K562 (cell line): ENCODE measurements around the gene BOLA1. TPM values are rescaled to one million over a fixed set of nuclear protein-coding genes. Genes with fewer than 3 reads are reported as not detected.
A peak's percentile ranks its signal among the peaks of the same experiment; 100 is the strongest.

Experiments
- BRD9 ChIP-seq: fragments of 450-650 bp; IDR thresholded peaks from 2 replicates; pipeline ENCODE4 v1.6.1; 2018; ENCODE audit warnings: low read depth; ENCODE audit not compliant: partially characterized antibody
- BRF1 ChIP-seq: IDR thresholded peaks from 3 replicates; pipeline ENCODE4 v1.6.1; 2011; ENCODE audit warnings: borderline replicate concordance, mild to moderate bottlenecking; ENCODE audit not compliant: insufficient read length; ENCODE audit errors: extremely low read depth
- ETV5 ChIP-seq: sonication (generic); formaldehyde crosslinking; IDR thresholded peaks from 2 replicates; pipeline ENCODE4 v1.4.0; 2020; ENCODE audit warnings: low read depth, mild to moderate bottlenecking, missing genetic modification reagents
- HIVEP1 ChIP-seq: fragments of 250-450 bp; sonication (Bioruptor Pico); IDR thresholded peaks from 2 replicates; pipeline ENCODE4 v1.4.0; 2020; ENCODE audit warnings: mild to moderate bottlenecking
- RBM15 ChIP-seq: fragments of 200-400 bp; formaldehyde crosslinking; IDR thresholded peaks from 2 replicates; pipeline ENCODE4 v1.6.1; 2018; ENCODE audit warnings: mild to moderate bottlenecking, low read length, moderate library complexity; ENCODE audit not compliant: insufficient read depth
- TBP ChIP-seq: optimal IDR thresholded peaks from 2 replicates; pipeline ENCODE3; 2011; ENCODE audit warnings: low read depth, low read length, improper control_type of control experiment
- ZNF212 ChIP-seq: fragments of 450-650 bp; formaldehyde crosslinking; IDR thresholded peaks from 2 replicates; pipeline ENCODE4 v1.4.0; 2020; ENCODE audit warnings: mild to moderate bottlenecking
- ZNF586 ChIP-seq: fragments of 450-650 bp; formaldehyde crosslinking; conservative IDR thresholded peaks from 2 replicates; pipeline ENCODE4 v1.4.0; 2020; ENCODE audit warnings: mild to moderate bottlenecking, moderate library complexity
- ZNF589 ChIP-seq: fragments of 200-800 bp; sonication (Bioruptor generic); IDR thresholded peaks from 2 replicates; pipeline ENCODE4 v1.6.1; 2016; ENCODE audit warnings: low read depth, missing genetic modification characterization, missing compliant biosample characterization
- ZNF766 ChIP-seq: fragments of 200-800 bp; sonication (Bioruptor generic); conservative IDR thresholded peaks from 2 replicates; pipeline ENCODE4 v1.6.1; 2016; ENCODE audit warnings: missing genetic modification characterization, missing compliant biosample characterization
- polyA plus RNA-seq, 8 experiments: library from polyadenylated mRNA; depleted of rRNA in 4 of 8; stranded (reverse) in 5 of 8; unstranded in 3 of 8; fragments of >200 nt; fragmentation: Nextera tagmentation in 2 of 8; fragmentation: Illumina TruSeq in 1 of 8; extraction: Ambion mirVana in 2 of 8; extraction: Trizol in 1 of 8; gene quantifications; 2 replicates each; pipeline versions ENCODE4 v1.2.1 to v1.2.3, GENCODE V29; 2011 to 2014; ENCODE audit warnings: inconsistent platforms in 1 of 8, missing spikeins in 1 of 8
- total RNA-seq, 7 experiments: library from RNA; depleted of rRNA in 6 of 7; stranded (reverse); fragments of >200 nt in 6 of 7; fragmentation: Illumina TruSeq in 2 of 7; extraction: Trizol in 2 of 7; gene quantifications; 2 replicates each; pipeline versions ENCODE4 v1.2.1 to v1.2.3, GENCODE V29; 2011 to 2021; ENCODE audit warnings: low replicate concordance in 1 of 7
- TF ChIP-seq, protein P1 (sequence below): sonication (generic); formaldehyde crosslinking; IDR thresholded peaks from 2 replicates; pipeline ENCODE4 v1.8.1; 2023; ENCODE audit warnings: mild to moderate bottlenecking, missing genetic modification reagents
- TF ChIP-seq, protein P2 (sequence below): sonication (generic); formaldehyde crosslinking; IDR thresholded peaks from 2 replicates; pipeline ENCODE4 v1.8.0; 2022; ENCODE audit warnings: missing genetic modification reagents, mild to moderate bottlenecking, borderline replicate concordance
- TF ChIP-seq, protein P3 (sequence below): sonication (generic); formaldehyde crosslinking; IDR thresholded peaks from 2 replicates; pipeline ENCODE4 v1.8.1; 2023; ENCODE audit warnings: mild to moderate bottlenecking, missing genetic modification reagents, moderate library complexity
- TF ChIP-seq, protein P4 (sequence below), 2 experiments: fragments of 450-650 bp; IDR thresholded peaks; 2 replicates each; pipeline ENCODE4 v1.6.1; 2016

Gene BOLA1
- total and polyA plus RNA-seq, 9 of the 15 experiments (the other 6 are each of a cell fraction or from before 2014, with no cell fraction given) = 0.18 to 1.2 (median 0.40) TPM; not detected in 2

DNA sequence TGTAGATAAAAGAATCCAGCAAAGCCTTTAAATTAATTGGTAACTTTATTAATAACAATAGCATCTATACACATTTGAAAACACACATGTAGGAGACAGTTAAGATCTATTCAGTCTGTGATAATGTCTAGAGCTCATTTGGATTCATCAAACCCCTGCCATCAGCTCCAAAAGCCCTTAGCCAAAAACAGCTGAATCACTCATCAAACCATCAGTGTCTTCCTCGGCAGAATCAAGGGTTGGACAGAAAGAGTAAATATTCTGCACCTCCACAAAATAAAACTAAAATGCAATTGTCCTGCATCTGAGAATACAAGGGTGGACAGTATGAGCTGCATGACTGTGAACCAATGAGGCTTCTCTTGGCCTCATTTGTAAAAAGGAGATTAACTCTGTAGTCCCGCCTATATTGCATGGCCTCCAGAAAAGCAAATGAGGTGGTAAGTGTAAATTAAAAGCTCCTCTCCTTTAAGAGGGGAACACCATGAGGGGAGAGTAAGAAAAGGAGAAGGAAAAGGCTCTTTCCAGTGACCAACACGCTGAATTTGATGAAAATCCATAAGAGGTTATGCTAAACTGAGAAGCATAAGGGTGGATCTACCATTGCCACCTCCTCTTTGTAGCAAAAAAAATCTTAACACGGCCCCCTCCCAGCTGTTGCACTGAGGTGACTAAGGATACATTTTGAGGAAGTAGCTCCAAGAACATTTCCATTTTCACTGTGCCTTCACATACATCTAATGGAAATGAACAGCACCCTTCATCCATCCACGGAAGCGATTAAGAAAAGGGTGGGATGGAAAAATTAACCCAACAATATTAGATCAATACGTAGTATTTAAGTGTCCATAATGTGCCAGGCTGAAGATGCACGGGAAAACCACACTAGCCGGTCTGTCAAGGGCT lies 14.7 kb upstream of the BOLA1 start (continued):
- TF ChIP-seq, protein P1, sequence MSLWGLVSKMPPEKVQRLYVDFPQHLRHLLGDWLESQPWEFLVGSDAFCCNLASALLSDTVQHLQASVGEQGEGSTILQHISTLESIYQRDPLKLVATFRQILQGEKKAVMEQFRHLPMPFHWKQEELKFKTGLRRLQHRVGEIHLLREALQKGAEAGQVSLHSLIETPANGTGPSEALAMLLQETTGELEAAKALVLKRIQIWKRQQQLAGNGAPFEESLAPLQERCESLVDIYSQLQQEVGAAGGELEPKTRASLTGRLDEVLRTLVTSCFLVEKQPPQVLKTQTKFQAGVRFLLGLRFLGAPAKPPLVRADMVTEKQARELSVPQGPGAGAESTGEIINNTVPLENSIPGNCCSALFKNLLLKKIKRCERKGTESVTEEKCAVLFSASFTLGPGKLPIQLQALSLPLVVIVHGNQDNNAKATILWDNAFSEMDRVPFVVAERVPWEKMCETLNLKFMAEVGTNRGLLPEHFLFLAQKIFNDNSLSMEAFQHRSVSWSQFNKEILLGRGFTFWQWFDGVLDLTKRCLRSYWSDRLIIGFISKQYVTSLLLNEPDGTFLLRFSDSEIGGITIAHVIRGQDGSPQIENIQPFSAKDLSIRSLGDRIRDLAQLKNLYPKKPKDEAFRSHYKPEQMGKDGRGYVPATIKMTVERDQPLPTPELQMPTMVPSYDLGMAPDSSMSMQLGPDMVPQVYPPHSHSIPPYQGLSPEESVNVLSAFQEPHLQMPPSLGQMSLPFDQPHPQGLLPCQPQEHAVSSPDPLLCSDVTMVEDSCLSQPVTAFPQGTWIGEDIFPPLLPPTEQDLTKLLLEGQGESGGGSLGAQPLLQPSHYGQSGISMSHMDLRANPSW (CRISPR knock-in tag) = no peak
- TF ChIP-seq, protein P2, sequence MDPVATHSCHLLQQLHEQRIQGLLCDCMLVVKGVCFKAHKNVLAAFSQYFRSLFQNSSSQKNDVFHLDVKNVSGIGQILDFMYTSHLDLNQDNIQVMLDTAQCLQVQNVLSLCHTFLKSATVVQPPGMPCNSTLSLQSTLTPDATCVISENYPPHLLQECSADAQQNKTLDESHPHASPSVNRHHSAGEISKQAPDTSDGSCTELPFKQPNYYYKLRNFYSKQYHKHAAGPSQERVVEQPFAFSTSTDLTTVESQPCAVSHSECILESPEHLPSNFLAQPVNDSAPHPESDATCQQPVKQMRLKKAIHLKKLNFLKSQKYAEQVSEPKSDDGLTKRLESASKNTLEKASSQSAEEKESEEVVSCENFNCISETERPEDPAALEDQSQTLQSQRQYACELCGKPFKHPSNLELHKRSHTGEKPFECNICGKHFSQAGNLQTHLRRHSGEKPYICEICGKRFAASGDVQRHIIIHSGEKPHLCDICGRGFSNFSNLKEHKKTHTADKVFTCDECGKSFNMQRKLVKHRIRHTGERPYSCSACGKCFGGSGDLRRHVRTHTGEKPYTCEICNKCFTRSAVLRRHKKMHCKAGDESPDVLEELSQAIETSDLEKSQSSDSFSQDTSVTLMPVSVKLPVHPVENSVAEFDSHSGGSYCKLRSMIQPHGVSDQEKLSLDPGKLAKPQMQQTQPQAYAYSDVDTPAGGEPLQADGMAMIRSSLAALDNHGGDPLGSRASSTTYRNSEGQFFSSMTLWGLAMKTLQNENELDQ (CRISPR knock-in tag) = no peak
- TF ChIP-seq HIVEP1 (no peak), RBM15 (no peak), ZNF589 (CRISPR knock-in tag) (0 out of 2 replicates have a peak, but pooled peaks have one; percentile 41), ZNF766 (CRISPR knock-in tag) (no peak), TBP (no peak), BRF1 (no peak), BRD9 (no peak), ETV5 (CRISPR knock-in tag) (no peak), ZNF586 (CRISPR knock-in tag) (no peak), ZNF212 (CRISPR knock-in tag) (no peak)
- TF ChIP-seq, protein P3, sequence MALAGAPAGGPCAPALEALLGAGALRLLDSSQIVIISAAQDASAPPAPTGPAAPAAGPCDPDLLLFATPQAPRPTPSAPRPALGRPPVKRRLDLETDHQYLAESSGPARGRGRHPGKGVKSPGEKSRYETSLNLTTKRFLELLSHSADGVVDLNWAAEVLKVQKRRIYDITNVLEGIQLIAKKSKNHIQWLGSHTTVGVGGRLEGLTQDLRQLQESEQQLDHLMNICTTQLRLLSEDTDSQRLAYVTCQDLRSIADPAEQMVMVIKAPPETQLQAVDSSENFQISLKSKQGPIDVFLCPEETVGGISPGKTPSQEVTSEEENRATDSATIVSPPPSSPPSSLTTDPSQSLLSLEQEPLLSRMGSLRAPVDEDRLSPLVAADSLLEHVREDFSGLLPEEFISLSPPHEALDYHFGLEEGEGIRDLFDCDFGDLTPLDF (CRISPR knock-in tag) = no peak
- TF ChIP-seq, protein P4, sequence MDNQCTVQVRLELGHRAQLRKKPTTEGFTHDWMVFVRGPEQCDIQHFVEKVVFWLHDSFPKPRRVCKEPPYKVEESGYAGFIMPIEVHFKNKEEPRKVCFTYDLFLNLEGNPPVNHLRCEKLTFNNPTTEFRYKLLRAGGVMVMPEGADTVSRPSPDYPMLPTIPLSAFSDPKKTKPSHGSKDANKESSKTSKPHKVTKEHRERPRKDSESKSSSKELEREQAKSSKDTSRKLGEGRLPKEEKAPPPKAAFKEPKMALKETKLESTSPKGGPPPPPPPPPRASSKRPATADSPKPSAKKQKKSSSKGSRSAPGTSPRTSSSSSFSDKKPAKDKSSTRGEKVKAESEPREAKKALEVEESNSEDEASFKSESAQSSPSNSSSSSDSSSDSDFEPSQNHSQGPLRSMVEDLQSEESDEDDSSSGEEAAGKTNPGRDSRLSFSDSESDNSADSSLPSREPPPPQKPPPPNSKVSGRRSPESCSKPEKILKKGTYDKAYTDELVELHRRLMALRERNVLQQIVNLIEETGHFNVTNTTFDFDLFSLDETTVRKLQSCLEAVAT (IDR thresholded peaks at IDR 0.05) = peak in 1 of 2 experiments; percentile 55; a peak in 3 of 4 replicates
